ENCODE results near the gene ABCC2. TPM values are rescaled to one million over a fixed set of nuclear protein-coding genes. Genes with fewer than 3 reads are reported as not detected.

ABCC2 gene
- polyA plus RNA-seq, 1 donor from 2014 or later = 2.0 TPM

- no peaks in the 10 kb centered on the region for H3K79me2 ChIP-seq (replicated peaks; ENCODE audit: insufficient read depth, low read length)
- H3K9me2 ChIP-seq (ENCODE audit: insufficient read depth, low read length) = no peaks in the 10 kb centered on the region
- H3K9ac ChIP-seq (ENCODE audit: low read length) = no peak overlapping the region
- no peaks in the 10 kb centered on the region for H3K9me3 ChIP-seq (ENCODE audit: low read length)
- H3K4me2 ChIP-seq (ENCODE audit: low read length) = no peak overlapping the region
- no peak for TF ChIP-seq MXI1 (conservative IDR thresholded peaks at IDR 0.05; ENCODE audit: poor library complexity, severe bottlenecking)
- no peak for TF ChIP-seq SMC3 (conservative IDR thresholded peaks at IDR 0.05; ENCODE audit: poor library complexity)
- no peak for TF ChIP-seq RAD21 (conservative IDR thresholded peaks at IDR 0.05)
- no peak for TF ChIP-seq POLR2AphosphoS5 (IDR thresholded peaks at IDR 0.05)
- no peaks in the 10 kb centered on the region for H3K27me3 ChIP-seq (ENCODE audit: insufficient read depth, low read depth, low read length)
- H3K36me3 ChIP-seq (ENCODE audit: insufficient read depth, low read length) = no peaks in the 10 kb centered on the region
- no peak overlapping the region for H2AFZ ChIP-seq (ENCODE audit: low read depth, low read length)
- H3K4me3 ChIP-seq (ENCODE audit: low read length) = no peak overlapping the region
- H4K20me1 ChIP-seq (ENCODE audit: insufficient read depth) = no peaks in the 10 kb centered on the region
- H3F3A ChIP-seq (ENCODE audit: insufficient read depth, low read length, poor library complexity, severe bottlenecking) = no peaks in the 10 kb centered on the region
- H3K27ac ChIP-seq (ENCODE audit: low read length) = no peak overlapping the region
These were observed 6.3 kb downstream of the ABCC2 start for GRCh38 chr10:99788598-99789256.

GRCh38 chr10:99791831-99792230 lies 9.4 kb downstream of the ABCC2 start:
- no peaks in the 10 kb centered on the region for H3F3A ChIP-seq (ENCODE audit: insufficient read depth, low read length, poor library complexity, severe bottlenecking)
- H3K79me2 ChIP-seq (replicated peaks; ENCODE audit: insufficient read depth, low read length) = no peaks in the 10 kb centered on the region
- no peaks in the 10 kb centered on the region for H3K36me3 ChIP-seq (ENCODE audit: insufficient read depth, low read length)
- no peaks in the 10 kb centered on the region for H4K20me1 ChIP-seq (ENCODE audit: insufficient read depth)
- H3K9me3 ChIP-seq (ENCODE audit: low read length) = no peaks in the 10 kb centered on the region
- no peak overlapping the region for H3K4me3 ChIP-seq (ENCODE audit: low read length)
- no peak overlapping the region for H3K9ac ChIP-seq (ENCODE audit: low read length)
- no peak overlapping the region for H3K27ac ChIP-seq (ENCODE audit: low read length)
- no peak overlapping the region for H3K4me2 ChIP-seq (ENCODE audit: low read length)
- H3K27me3 ChIP-seq (ENCODE audit: insufficient read depth, low read depth, low read length) = no peaks in the 10 kb centered on the region
- H2AFZ ChIP-seq (ENCODE audit: low read depth, low read length) = no peak overlapping the region
- TF ChIP-seq POLR2AphosphoS5 (IDR thresholded peaks at IDR 0.05) (no peak), RAD21 (conservative IDR thresholded peaks at IDR 0.05) (no peak), CTCF (IDR thresholded peaks at IDR 0.05; ENCODE audit: poor library complexity, severe bottlenecking) (no peak), EZH2 (IDR thresholded peaks at IDR 0.05; ENCODE audit: borderline replicate concordance, insufficient read depth, low read length, poor library complexity, severe bottlenecking) (no peak), MXI1 (conservative IDR thresholded peaks at IDR 0.05; ENCODE audit: poor library complexity, severe bottlenecking) (no peak), SMC3 (conservative IDR thresholded peaks at IDR 0.05; ENCODE audit: poor library complexity) (no peak), REST (IDR thresholded peaks at IDR 0.05; ENCODE audit: borderline replicate concordance) (no peak), EP300 (conservative IDR thresholded peaks at IDR 0.05; ENCODE audit: poor library complexity, severe bottlenecking) (no peak)
- H3K9me2 ChIP-seq (ENCODE audit: insufficient read depth, low read length) = no peaks in the 10 kb centered on the region
